B cell (primary cell): ENCODE results near the gene CRK. TPM values are rescaled to one million over a fixed set of nuclear protein-coding genes. Genes with fewer than 3 reads are reported as not detected.
A peak's percentile ranks its signal among the peaks of the same experiment; 100 is the strongest.

Source experiments
- ATAC-seq: fragments of 200-7000 bp; cut with Tn5 transposase; one replicate; pipeline ENCODE4 v1.10.0; 2021; ENCODE audit warnings: low read depth, mild to moderate bottlenecking, moderate number of reproducible peaks, moderate library complexity
- CTCF ChIA-PET: fragments of 350-600 bp; sonication (Branson Sonifier 250); formaldehyde crosslinking; loops from one replicate; lab custom pipeline; 2021; ENCODE audit warnings: antibody characterized with exemption, inconsistent platforms; lab: Charles Lee
- POLR2A ChIA-PET: fragments of 350-600 bp; sonication (Branson Sonifier 250); formaldehyde crosslinking; loops from one replicate; lab custom pipeline; 2021; ENCODE audit warnings: antibody characterized with exemption; lab: Charles Lee
- DNase-seq: peaks from one replicate; pipeline ENCODE4 v3.0.0; 2013
- H2AFZ ChIP-seq: 2 replicates; pipeline ENCODE4 v1.6.1; 2012; ENCODE audit warnings: mild to moderate bottlenecking, low read depth, low read length; ENCODE audit not compliant: insufficient read depth, poor library complexity, severe bottlenecking
- H3K27ac ChIP-seq, 2 donors: 1 replicate in 1 of 2; 2 replicates in 1 of 2; pipeline ENCODE4 v1.5.1; 2012 to 2013; ENCODE audit warnings: low read length in 2 of 2, mild to moderate bottlenecking in 2 of 2, moderate library complexity in 1 of 2
- H3K27me3 ChIP-seq, 4 experiments: fragments of 200-600 bp in 1 of 4; sonication (generic) in 1 of 4; replicated peaks in 1 of 4; 1 replicate in 2 of 4; 2 replicates in 2 of 4; pipeline versions ENCODE4 v1.6.1 to v1.7.0; 2013 to 2016; ENCODE audit warnings: low read length in 3 of 4, mild to moderate bottlenecking in 2 of 4, mixed read lengths in 1 of 4, moderate library complexity in 1 of 4; ENCODE audit not compliant: insufficient read depth in 4 of 4, control insufficient read depth in 3 of 4; ENCODE audit errors: control extremely low read depth in 1 of 4
- H3K36me3 ChIP-seq, 2 experiments: replicated peaks in 1 of 2; 1 replicate in 1 of 2; 2 replicates in 1 of 2; pipeline versions ENCODE4 v1.6.1 to v1.7.1; 2013; ENCODE audit warnings: low read length in 1 of 2; ENCODE audit not compliant: insufficient read depth in 2 of 2, control insufficient read depth in 1 of 2; ENCODE audit errors: control extremely low read depth in 1 of 2, extremely low read depth in 1 of 2
- H3K4me1 ChIP-seq, 2 donors: fragments of 200-600 bp in 1 of 2; sonication (generic) in 1 of 2; 1 replicate in 1 of 2; 2 replicates in 1 of 2; pipeline versions ENCODE4 v1.5.1 to v1.6.1; 2013 to 2017; ENCODE audit warnings: low read length in 2 of 2; ENCODE audit not compliant: control insufficient read depth in 2 of 2, insufficient read depth in 2 of 2
- H3K4me2 ChIP-seq: replicated peaks from 2 replicates; pipeline ENCODE3; 2012; ENCODE audit warnings: mild to moderate bottlenecking, low read depth, low read length; ENCODE audit not compliant: poor library complexity, severe bottlenecking
- H3K4me3 ChIP-seq, 5 experiments: fragments of 200-600 bp in 1 of 5; sonication (generic) in 1 of 5; 1 replicate in 3 of 5; 2 replicates in 2 of 5; pipeline versions ENCODE4 v1.5.1 to v1.7.0; 2011 to 2016; ENCODE audit warnings: low read length in 4 of 5, mild to moderate bottlenecking in 4 of 5, low read depth in 2 of 5, control low read depth in 1 of 5, moderate library complexity in 1 of 5; ENCODE audit not compliant: insufficient read depth in 1 of 5; ENCODE audit errors: control extremely low read depth in 1 of 5, extremely low read depth in 1 of 5
- H3K79me2 ChIP-seq: fragments of 200-600 bp; sonication (generic); one replicate; pipeline ENCODE4 v1.6.0; 2016; ENCODE audit warnings: low read length; ENCODE audit not compliant: control insufficient read depth, insufficient read depth
- H3K9ac ChIP-seq: fragments of 200-600 bp; sonication (generic); 2 replicates; pipeline ENCODE4 v1.6.1; 2017; ENCODE audit warnings: mild to moderate bottlenecking, low read length, moderate library complexity
- H3K9me3 ChIP-seq, 3 donors: one replicate each; pipeline versions ENCODE4 v1.6.1 to v1.7.1; 2013; ENCODE audit warnings: low read length in 2 of 3; ENCODE audit not compliant: control insufficient read depth in 2 of 3, insufficient read depth in 1 of 3; ENCODE audit errors: control extremely low read depth in 1 of 3
- H4K20me1 ChIP-seq: 2 replicates; pipeline ENCODE4 v1.6.0; 2012; ENCODE audit warnings: mild to moderate bottlenecking, low read length; ENCODE audit not compliant: insufficient read depth, control insufficient read depth, poor library complexity, severe bottlenecking
- H3K27ac Mint-ChIP-seq: one replicate; pipeline ENCODE4 v1.8.0; 2021; ENCODE audit warnings: mixed read lengths
- H3K27me3 Mint-ChIP-seq: one replicate; pipeline ENCODE4 v1.8.0; 2021; ENCODE audit warnings: mixed read lengths
- H3K4me1 Mint-ChIP-seq: one replicate; pipeline ENCODE4 v1.8.0; 2021; ENCODE audit warnings: mixed read lengths
- H3K4me3 Mint-ChIP-seq: one replicate; pipeline ENCODE4 v1.8.0; 2021; ENCODE audit warnings: mixed read lengths
- H3K9me3 Mint-ChIP-seq: one replicate; pipeline ENCODE4 v1.8.0; 2022; ENCODE audit warnings: mixed read lengths; ENCODE audit not compliant: insufficient read depth
- EZH2 ChIP-seq: IDR thresholded peaks from 2 replicates; pipeline ENCODE4 v1.6.1; 2012; ENCODE audit warnings: borderline replicate concordance, low read depth, mild to moderate bottlenecking, moderate library complexity, low read length; ENCODE audit not compliant: insufficient read depth, poor library complexity, severe bottlenecking
- WGBS: methylation state at CpG from one replicate; pipeline ENCODE4 v1.1.5; 2013; ENCODE audit warnings: missing lambda C conversion rate; ENCODE audit not compliant: insufficient coverage; 5-methylcytosine and 5-hydroxymethylcytosine counted together
- intact Hi-C: fragments of 100-400 bp; cut with micrococcal nuclease; formaldehyde crosslinking; loops from one replicate; pipeline ENCODE4 v1.10.0; 2022
- polyA plus RNA-seq: library from polyadenylated mRNA; depleted of rRNA; stranded (reverse); fragments of >200 nt; gene quantifications from 2 replicates; pipeline ENCODE4 v1.2.3, GENCODE V29; 2012
- total RNA-seq, 2 donors: library from RNA; stranded (reverse); fragments of 120-200 nt in 1 of 2; gene quantifications; 1 replicate in 1 of 2; 2 replicates in 1 of 2; pipeline versions ENCODE4 v1.2.3 to v1.2.4, GENCODE V29; 2013 to 2022
- TF ChIP-seq, protein P1 (sequence below): fragments of 200-600 bp; IDR thresholded peaks from one replicate; pipeline ENCODE4 v1.8.0; 2022; ENCODE audit warnings: antibody characterized with exemption, mild to moderate bottlenecking

Gene CRK
- total and polyA plus RNA-seq, 2 donors (not counting 1 experiment from before 2014, with no cell fraction given), result 8.2 to 36.4 TPM

- Histone ChIP-seq H3K4me2 (no peak overlapping the region), H3K27ac (no peak overlapping the region), H3K9me3 (no peaks in the 10 kb centered on the region), H3K4me3 (no peak overlapping the region), H3K4me1 (no peaks in the 10 kb centered on the region), H3K27me3 (no peaks in the 10 kb centered on the region), H3K9ac (no peak overlapping the region), H2AFZ (no peak overlapping the region), H4K20me1 (peaks cover 79% of the 10 kb centered on the region), H3K79me2 (peaks cover 100% of the 10 kb centered on the region), H3K36me3 (peaks cover 5 to 39% of the 10 kb centered on the region in 2 experiments)
- Mint-ChIP-seq H3K27me3 (no peaks in the 10 kb centered on the region), H3K27ac (no peak overlapping the region), H3K4me1 (peaks cover 9% of the 10 kb centered on the region), H3K4me3 (no peak overlapping the region), H3K9me3 (no peaks in the 10 kb centered on the region)
- TF ChIP-seq, protein P1, sequence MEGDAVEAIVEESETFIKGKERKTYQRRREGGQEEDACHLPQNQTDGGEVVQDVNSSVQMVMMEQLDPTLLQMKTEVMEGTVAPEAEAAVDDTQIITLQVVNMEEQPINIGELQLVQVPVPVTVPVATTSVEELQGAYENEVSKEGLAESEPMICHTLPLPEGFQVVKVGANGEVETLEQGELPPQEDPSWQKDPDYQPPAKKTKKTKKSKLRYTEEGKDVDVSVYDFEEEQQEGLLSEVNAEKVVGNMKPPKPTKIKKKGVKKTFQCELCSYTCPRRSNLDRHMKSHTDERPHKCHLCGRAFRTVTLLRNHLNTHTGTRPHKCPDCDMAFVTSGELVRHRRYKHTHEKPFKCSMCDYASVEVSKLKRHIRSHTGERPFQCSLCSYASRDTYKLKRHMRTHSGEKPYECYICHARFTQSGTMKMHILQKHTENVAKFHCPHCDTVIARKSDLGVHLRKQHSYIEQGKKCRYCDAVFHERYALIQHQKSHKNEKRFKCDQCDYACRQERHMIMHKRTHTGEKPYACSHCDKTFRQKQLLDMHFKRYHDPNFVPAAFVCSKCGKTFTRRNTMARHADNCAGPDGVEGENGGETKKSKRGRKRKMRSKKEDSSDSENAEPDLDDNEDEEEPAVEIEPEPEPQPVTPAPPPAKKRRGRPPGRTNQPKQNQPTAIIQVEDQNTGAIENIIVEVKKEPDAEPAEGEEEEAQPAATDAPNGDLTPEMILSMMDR, result no peak
- no peak for TF ChIP-seq EZH2
- intact Hi-C loops, result no loop called here
- 92% methylated on average over 3 of the region's 11 CpGs for WGBS
- CTCF ChIA-PET, result interaction anchor here (3.3 kb wide), 1 partner anchor 77 kb away, joined by 18 read pairs; the partner anchor contains the start of gene INPP5K
- ATAC-seq (no peak), DNase-seq (no peak)
- POLR2A ChIA-PET, result no interaction called here
These were observed 17.4 kb downstream of the CRK start for GRCh38 chr17:1438593-1439083.

GRCh38 chr17:1435326-1435725 is 20.7 kb downstream of the CRK start:
- no peaks in the 10 kb centered on the region for H3K9me3 Mint-ChIP-seq
- no peaks in the 10 kb centered on the region for H3K27me3 Mint-ChIP-seq
- peaks cover 20% of the 10 kb centered on the region for H3K4me1 Mint-ChIP-seq
- H3K4me1 ChIP-seq, result no peaks in the 10 kb centered on the region
- intact Hi-C loops, result no loop called here
- H3K9me3 ChIP-seq, result no peaks in the 10 kb centered on the region
- ATAC-seq, result no peak
- H3K4me3 Mint-ChIP-seq, result no peak overlapping the region
- ChIA-PET CTCF (interaction anchor here (0.7 to 1.2 kb wide), 2 partner anchors 76 to 80 kb away, joined by 5 to 7 read pairs; no protein-coding TSS in a partner anchor), POLR2A (interaction anchor here (0.7 to 0.8 kb wide), 2 partner anchors 42 to 204 kb away, joined by 3 to 6 read pairs; no protein-coding TSS in a partner anchor)
- no peak for TF ChIP-seq EZH2
- TF ChIP-seq, protein P1, result no peak
- H3K27me3 ChIP-seq, result no peaks in the 10 kb centered on the region
- H3K27ac Mint-ChIP-seq, result no peak overlapping the region
- H3K79me2 ChIP-seq, result peaks cover 98% of the 10 kb centered on the region
- peaks cover 79% of the 10 kb centered on the region for H4K20me1 ChIP-seq
- H3K36me3 ChIP-seq, result peaks cover 13 to 43% of the 10 kb centered on the region in 2 experiments
- no peak overlapping the region for H2AFZ ChIP-seq
- H3K4me2 ChIP-seq, result no peak overlapping the region
- no peak overlapping the region for H3K4me3 ChIP-seq
- no peak for DNase-seq
- WGBS, result 86% methylated on average over 1 of the region's 3 CpGs
- peak overlapping the region in 1 of 2 donors; percentile 22 for H3K27ac ChIP-seq
- H3K9ac ChIP-seq, result no peak overlapping the region
